Mesenchymal stem cell (in vitro differentiated cells and primary cell): ENCODE results near the gene BCR.

Source experiments
- DNase-seq: peaks from one replicate; pipeline ENCODE4 v3.0.0-alpha.2; 2013
- H2AFZ ChIP-seq: one replicate; pipeline ENCODE4 v1.6.1; 2013; ENCODE audit warnings: low read depth, mild to moderate bottlenecking, control low read depth, inconsistent platforms, low read length, moderate library complexity
- H2AK5ac ChIP-seq: 2 replicates; pipeline ENCODE4 v1.6.1; 2013; ENCODE audit warnings: low read length, moderate library complexity, mild to moderate bottlenecking, inconsistent platforms; ENCODE audit not compliant: severe bottlenecking
- H2BK120ac ChIP-seq: one replicate; pipeline ENCODE4 v1.6.1; 2013; ENCODE audit warnings: low read depth, mild to moderate bottlenecking, inconsistent platforms, low read length, moderate library complexity
- H2BK12ac ChIP-seq, 2 experiments: one replicate each; pipeline ENCODE4 v1.6.1; 2013; ENCODE audit warnings: inconsistent platforms in 2 of 2, low read length in 2 of 2, mild to moderate bottlenecking in 2 of 2, moderate library complexity in 2 of 2, control low read depth in 1 of 2
- H2BK15ac ChIP-seq: one replicate; pipeline ENCODE4 v1.6.1; 2013; ENCODE audit warnings: mild to moderate bottlenecking, low read depth, inconsistent platforms; ENCODE audit not compliant: poor library complexity, severe bottlenecking
- H2BK5ac ChIP-seq: 2 replicates; pipeline ENCODE4 v1.6.1; 2013; ENCODE audit warnings: low read depth, mild to moderate bottlenecking, low read length, control low read depth, inconsistent platforms; ENCODE audit not compliant: poor library complexity, severe bottlenecking
- H3K14ac ChIP-seq, 2 experiments: one replicate each; pipeline ENCODE4 v1.6.1; 2013; ENCODE audit warnings: inconsistent platforms in 2 of 2, low read length in 2 of 2, control low read depth in 1 of 2, mild to moderate bottlenecking in 1 of 2, moderate library complexity in 1 of 2
- H3K18ac ChIP-seq, 2 experiments: one replicate each; pipeline ENCODE4 v1.6.1; 2013; ENCODE audit warnings: inconsistent platforms in 2 of 2, low read length in 2 of 2, control low read depth in 1 of 2, low read depth in 1 of 2, mild to moderate bottlenecking in 1 of 2
- H3K23ac ChIP-seq, 2 experiments: one replicate each; pipeline ENCODE4 v1.6.1; 2013; ENCODE audit warnings: inconsistent platforms in 2 of 2, low read length in 2 of 2, mild to moderate bottlenecking in 2 of 2, moderate library complexity in 2 of 2, control low read depth in 1 of 2
- H3K27ac ChIP-seq: 2 replicates; pipeline ENCODE4 v1.5.1; 2013; ENCODE audit warnings: mild to moderate bottlenecking, moderate library complexity, low read length, control low read depth, inconsistent platforms; ENCODE audit not compliant: poor library complexity, severe bottlenecking
- H3K27me3 ChIP-seq, 2 experiments: 2 replicates each; pipeline versions ENCODE4 v1.6.1 to v1.7.0; 2013; ENCODE audit warnings: low read length in 2 of 2, mild to moderate bottlenecking in 2 of 2, moderate library complexity in 2 of 2, control low read depth in 1 of 2, inconsistent platforms in 1 of 2; ENCODE audit not compliant: control insufficient read depth in 1 of 2, insufficient read depth in 1 of 2
- H3K36me3 ChIP-seq, 2 experiments: 2 replicates each; pipeline versions ENCODE4 v1.6.1 to v1.7.0; 2013; ENCODE audit warnings: low read length in 2 of 2, control low read depth in 1 of 2, inconsistent platforms in 1 of 2, low read depth in 1 of 2, mild to moderate bottlenecking in 1 of 2; ENCODE audit not compliant: insufficient read depth in 2 of 2, control insufficient read depth in 1 of 2
- H3K4ac ChIP-seq, 2 experiments: one replicate each; pipeline ENCODE4 v1.6.1; 2013; ENCODE audit warnings: inconsistent platforms in 2 of 2, low read length in 2 of 2, mild to moderate bottlenecking in 2 of 2, moderate library complexity in 2 of 2, control low read depth in 1 of 2, low read depth in 1 of 2
- H3K4me1 ChIP-seq: 2 replicates; pipeline ENCODE4 v1.6.1; 2013; ENCODE audit warnings: low read depth, low read length, control low read depth; ENCODE audit not compliant: control insufficient read depth, insufficient read depth
- H3K4me2 ChIP-seq: 2 replicates; pipeline ENCODE4 v1.6.1; 2013; ENCODE audit warnings: low read length, mild to moderate bottlenecking, inconsistent platforms; ENCODE audit not compliant: poor library complexity, severe bottlenecking
- H3K4me3 ChIP-seq, 2 experiments: 2 replicates each; pipeline versions ENCODE4 v1.5.1 to v1.7.0; 2013; ENCODE audit warnings: low read length in 2 of 2, mild to moderate bottlenecking in 2 of 2, control low read depth in 1 of 2, low read depth in 1 of 2; ENCODE audit not compliant: insufficient read depth in 1 of 2
- H3K79me1 ChIP-seq: replicated peaks from 2 replicates; pipeline ENCODE4 v1.6.1; 2013; ENCODE audit warnings: mild to moderate bottlenecking, control low read depth, low read length, inconsistent platforms; ENCODE audit not compliant: poor library complexity, severe bottlenecking
- H3K9ac ChIP-seq: 2 replicates; pipeline ENCODE4 v1.7.0; 2013; ENCODE audit warnings: mild to moderate bottlenecking, low read length, moderate library complexity
- H3K9me3 ChIP-seq: 2 replicates; pipeline ENCODE4 v1.7.0; 2013; ENCODE audit warnings: mild to moderate bottlenecking, low read length; ENCODE audit not compliant: control insufficient read depth
- H4K8ac ChIP-seq: one replicate; pipeline ENCODE4 v1.6.1; 2013; ENCODE audit warnings: inconsistent platforms, mild to moderate bottlenecking, low read length, moderate library complexity
- H4K91ac ChIP-seq: one replicate; pipeline ENCODE4 v1.6.1; 2013; ENCODE audit warnings: mild to moderate bottlenecking, low read length, inconsistent platforms
- WGBS: methylation state at CpG from one replicate; pipeline ENCODE4 v1.1.7; 2013; ENCODE audit warnings: mixed read lengths; 5-methylcytosine and 5-hydroxymethylcytosine counted together

BCR gene

DNA sequence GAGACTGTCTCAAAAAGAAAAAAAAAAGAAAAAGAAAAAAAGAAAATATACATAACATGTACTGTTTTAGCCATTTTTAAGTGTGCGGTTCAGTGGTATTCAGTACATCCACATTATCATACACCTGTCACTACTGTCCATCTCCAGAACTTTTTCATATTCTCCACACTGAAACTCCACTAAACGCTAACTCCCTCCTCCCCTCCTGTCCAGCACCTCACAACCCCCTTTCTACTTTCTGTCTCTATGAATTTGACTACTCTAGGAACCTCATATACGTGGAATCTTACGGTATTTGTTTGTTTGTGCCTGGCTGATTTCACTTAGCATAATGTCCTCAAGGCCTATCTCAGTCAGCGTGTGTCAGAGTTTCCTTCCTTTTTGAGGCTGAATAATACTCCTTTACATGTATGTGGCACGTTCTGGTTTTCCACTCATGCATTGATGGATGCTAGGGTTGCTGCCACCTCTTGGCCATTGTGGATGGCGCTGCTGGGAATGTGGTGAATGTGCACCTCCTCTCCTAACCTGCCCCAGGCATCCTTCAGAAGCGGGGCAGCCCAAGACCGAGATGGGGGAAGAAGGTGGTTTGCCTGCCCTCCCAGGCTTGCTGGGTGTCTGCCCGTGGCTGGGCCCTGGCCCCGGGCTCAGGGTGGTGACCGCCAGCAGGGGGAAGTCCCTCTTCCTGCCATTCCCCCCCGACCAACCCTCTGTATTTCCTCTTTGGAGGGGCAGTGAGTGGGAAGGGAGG, 60.5 kb downstream of the BCR start:
- H2BK5ac ChIP-seq, result no peak overlapping the region
- peaks cover 45% of the 10 kb centered on the region for H3K79me1 ChIP-seq
- no peak overlapping the region for H3K4me2 ChIP-seq
- peak overlapping the region; percentile 83 for H2AK5ac ChIP-seq
- H4K91ac ChIP-seq, result no peak overlapping the region
- peak overlapping the region in 1 of 2 experiments; percentile 6 for H3K4ac ChIP-seq
- H3K14ac ChIP-seq, result peak overlapping the region in 1 of 2 experiments; percentile 31
- H3K4me3 ChIP-seq, result no peak overlapping the region
- 78% methylated on average over 10 of the region's 13 CpGs for WGBS
- H3K4me1 ChIP-seq, result peaks cover 52% of the 10 kb centered on the region
- no peak overlapping the region for H3K27ac ChIP-seq
- H2BK12ac ChIP-seq, result no peak overlapping the region
- H3K9me3 ChIP-seq, result no peaks in the 10 kb centered on the region
- no peak overlapping the region for H3K23ac ChIP-seq
- H3K18ac ChIP-seq, result no peak overlapping the region
- H3K27me3 ChIP-seq, result no peaks in the 10 kb centered on the region
- peak overlapping the region; percentile 27 for H2BK120ac ChIP-seq
- no peak overlapping the region for H2AFZ ChIP-seq
- H4K8ac ChIP-seq, result no peak overlapping the region
- no peak for DNase-seq
- H3K36me3 ChIP-seq, result peaks cover 0 to 6% of the 10 kb centered on the region in 2 experiments
- H2BK15ac ChIP-seq, result no peak overlapping the region
- H3K9ac ChIP-seq, result no peak overlapping the region

DNA sequence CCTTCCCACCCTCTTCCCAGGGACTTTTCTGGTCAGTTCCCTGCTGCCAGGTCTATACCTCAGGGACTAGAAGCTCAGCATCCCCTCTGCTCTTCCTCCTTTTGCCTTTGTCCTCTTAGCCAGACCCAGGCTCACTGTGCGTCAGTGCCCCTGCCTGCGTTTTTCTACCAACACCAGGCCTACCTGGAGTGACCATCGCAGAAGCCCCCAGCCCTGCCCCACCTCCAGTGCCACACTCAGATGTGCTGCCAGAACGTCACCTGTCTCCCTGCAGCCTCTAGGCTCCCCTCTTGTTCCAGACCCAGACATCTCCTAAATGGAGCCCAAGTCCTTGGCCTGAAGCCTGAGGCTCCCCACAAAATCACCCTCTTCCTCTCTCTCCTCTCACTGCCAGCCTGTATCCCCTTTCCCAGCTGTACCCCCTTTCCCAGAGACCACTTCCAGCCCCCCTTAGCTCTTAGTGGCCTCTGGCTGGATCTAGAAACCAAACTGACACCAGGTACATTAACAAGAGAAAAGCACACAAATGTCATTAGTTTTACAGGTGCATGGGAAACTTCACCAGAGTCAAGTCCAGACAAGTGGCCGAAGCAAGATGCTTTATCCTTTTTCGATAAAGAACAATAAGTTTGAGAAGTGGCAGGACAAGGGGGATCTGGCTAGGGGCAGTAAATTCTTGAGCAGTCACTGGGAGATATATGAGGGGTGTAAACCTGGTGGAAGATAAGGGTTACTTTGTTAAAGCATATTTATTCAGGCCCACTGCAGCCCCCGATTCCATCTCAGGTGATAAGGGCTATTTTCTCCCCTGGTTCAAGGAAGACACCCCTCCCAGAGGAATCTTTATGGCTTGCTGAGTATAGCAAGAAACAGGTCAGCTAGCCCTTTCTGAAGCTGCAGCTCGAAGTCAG, 61.5 kb downstream of the BCR start:
- WGBS, result 43% methylated on average over 8 of the region's 8 CpGs
- Histone ChIP-seq H3K4ac (no peak overlapping the region), H2BK12ac (no peak overlapping the region), H4K91ac (no peak overlapping the region), H4K8ac (no peak overlapping the region), H2BK5ac (no peak overlapping the region), H2AK5ac (peak overlapping the region; percentile 83), H3K9ac (no peak overlapping the region), H3K27me3 (no peaks in the 10 kb centered on the region), H3K23ac (peak overlapping the region in 1 of 2 experiments; percentile 18), H2AFZ (no peak overlapping the region), H3K9me3 (no peaks in the 10 kb centered on the region), H3K79me1 (peaks cover 41% of the 10 kb centered on the region), H2BK120ac (no peak overlapping the region), H2BK15ac (no peak overlapping the region), H3K27ac (no peak overlapping the region), H3K18ac (no peak overlapping the region), H3K4me2 (no peak overlapping the region), H3K14ac (peak overlapping the region in 1 of 2 experiments; percentile 31), H3K4me1 (peaks cover 43% of the 10 kb centered on the region), H3K36me3 (no peaks in the 10 kb centered on the region), H3K4me3 (no peak overlapping the region)
- no peak for DNase-seq

DNA sequence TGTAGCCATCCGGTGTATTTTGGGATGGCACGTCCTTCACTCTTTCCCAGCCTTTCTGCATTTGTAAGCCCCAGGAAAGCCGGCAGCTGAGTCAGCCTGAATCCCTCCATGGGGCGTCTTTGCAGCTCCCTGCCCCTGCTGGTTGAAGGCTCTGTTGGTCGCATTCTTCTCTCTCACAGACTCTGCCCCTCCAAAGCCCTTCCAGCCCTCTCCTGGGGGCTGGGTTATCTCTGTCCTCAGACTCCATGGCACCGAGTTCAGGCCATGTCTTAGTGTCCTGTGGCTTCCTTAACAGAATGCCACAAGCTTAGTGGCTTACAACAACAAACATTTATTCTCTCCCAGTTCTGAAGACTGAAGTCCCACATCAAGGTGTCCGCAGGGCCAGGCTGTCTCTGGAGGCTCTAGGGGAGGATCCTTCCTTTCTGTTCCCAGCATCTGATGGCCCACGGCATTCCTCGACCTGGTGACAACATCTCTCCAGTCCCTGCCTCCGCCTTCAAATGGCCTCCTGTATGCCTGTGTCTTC, 62.2 kb downstream of the BCR start:
- peaks cover 48% of the 10 kb centered on the region for H3K79me1 ChIP-seq
- H3K9ac ChIP-seq, result no peak overlapping the region
- H3K4me1 ChIP-seq, result peaks cover 36% of the 10 kb centered on the region

More for the DNA sequence above, 62.2 kb downstream of the BCR start:
- Histone ChIP-seq H2BK12ac (no peak overlapping the region), H3K4me2 (peak overlapping the region; percentile 0), H3K9me3 (no peaks in the 10 kb centered on the region), H2BK15ac (no peak overlapping the region), H3K27me3 (no peaks in the 10 kb centered on the region), H2AK5ac (no peak overlapping the region), H2BK5ac (no peak overlapping the region), H3K27ac (no peak overlapping the region), H3K14ac (no peak overlapping the region), H4K8ac (no peak overlapping the region), H3K36me3 (peaks cover 0 to 2% of the 10 kb centered on the region in 2 experiments), H2BK120ac (no peak overlapping the region), H3K4me3 (no peak overlapping the region), H3K23ac (no peak overlapping the region), H4K91ac (no peak overlapping the region), H3K4ac (no peak overlapping the region), H3K18ac (no peak overlapping the region), H2AFZ (no peak overlapping the region)
- 13% methylated on average over 9 of the region's 10 CpGs for WGBS
- peak; percentile 52 for DNase-seq
